Upper lobe of left lung (tissue), 6 donors: ENCODE measurements around the gene PREX1. TPM values are rescaled to one million over a fixed set of nuclear protein-coding genes. Genes with fewer than 3 reads are reported as not detected.
"Not testable (repeated sequence)": the region's sequence is repeated elsewhere in the genome, so short reads cannot be mapped to it uniquely, and the experiment has no call there.

Source experiments
- ATAC-seq, 2 donors: fragments of 200-7000 bp; cut with Tn5 transposase; one replicate each; pipeline ENCODE4 v1.9.1; 2022; ENCODE audit warnings: mild to moderate bottlenecking in 2 of 2, moderate library complexity in 2 of 2; ENCODE audit not compliant: low FRiP score in 2 of 2
- DNase-seq, 2 donors: peaks; one replicate each; pipeline ENCODE4 v3.0.0-alpha.2; 2019 to 2020
- H3K27ac ChIP-seq, 4 donors: fragments of 200-600 bp; sonication (generic); one replicate each; pipeline ENCODE4 v1.5.1; 2016 to 2019
- H3K27me3 ChIP-seq, 4 donors: fragments of 200-600 bp; sonication (generic); one replicate each; pipeline ENCODE4 v1.5.1; 2017 to 2019
- H3K36me3 ChIP-seq, 4 donors: fragments of 200-600 bp; sonication (generic); one replicate each; pipeline ENCODE4 v1.5.1; 2016 to 2019
- H3K4me1 ChIP-seq, 4 donors: fragments of 200-600 bp; sonication (generic); one replicate each; pipeline ENCODE4 v1.5.1; 2018 to 2019
- H3K4me3 ChIP-seq, 4 donors: fragments of 200-600 bp; sonication (generic); one replicate each; pipeline ENCODE4 v1.5.1; 2017 to 2019; ENCODE audit warnings: mild to moderate bottlenecking in 2 of 4, moderate library complexity in 1 of 4
- H3K9me3 ChIP-seq, 4 donors: fragments of 200-600 bp; sonication (generic); one replicate each; pipeline ENCODE4 v1.5.1; 2018 to 2019
- EP300 ChIP-seq, 4 donors: sonication (generic); formaldehyde crosslinking; IDR thresholded peaks; one replicate each; pipeline ENCODE4 v1.5.1; 2017; ENCODE audit warnings: antibody characterized with exemption in 4 of 4, control low read depth in 2 of 4
- POLR2A ChIP-seq, 4 donors: fragments of 450-650 bp; IDR thresholded peaks; one replicate each; pipeline ENCODE4 v1.5.1; 2016 to 2017; ENCODE audit warnings: antibody characterized with exemption in 4 of 4, mild to moderate bottlenecking in 2 of 4
- POLR2AphosphoS5 ChIP-seq, 2 donors: sonication (generic); formaldehyde crosslinking; IDR thresholded peaks; one replicate each; pipeline ENCODE4 v1.5.1; 2017; ENCODE audit warnings: antibody characterized with exemption in 2 of 2
- WGBS, 2 donors: methylation state at CpG; one replicate each; pipeline ENCODE4 v1.1.5; 2017 to 2018; 5-methylcytosine and 5-hydroxymethylcytosine counted together
- total RNA-seq, 6 donors: library from RNA; depleted of rRNA in 4 of 6; stranded (reverse); fragments of >200 nt in 4 of 6; gene quantifications; one replicate each; pipeline versions ENCODE4 v1.1.0 to v1.2.1, GENCODE V29; 2016 to 2021
- TF ChIP-seq, protein P1 (sequence below), 6 experiments: fragments of 450-650 bp in 4 of 6; fragments of 200-600 bp in 2 of 6; sonication (generic) in 2 of 6; IDR thresholded peaks; one replicate each; pipeline ENCODE4 v1.5.1; 2016 to 2019; ENCODE audit warnings: antibody characterized with exemption in 6 of 6
- donor health status: DM: no; HTN: no; CAD: no; lungs with moderate emphysema.
- donor health status: DM: no; HTN: yes; CAD: no; lungs with severe emphysema.

PREX1 gene
- total RNA-seq, 6 donors from 2014 or later: 42.8 to 177 (median 74.6) TPM

DNA sequence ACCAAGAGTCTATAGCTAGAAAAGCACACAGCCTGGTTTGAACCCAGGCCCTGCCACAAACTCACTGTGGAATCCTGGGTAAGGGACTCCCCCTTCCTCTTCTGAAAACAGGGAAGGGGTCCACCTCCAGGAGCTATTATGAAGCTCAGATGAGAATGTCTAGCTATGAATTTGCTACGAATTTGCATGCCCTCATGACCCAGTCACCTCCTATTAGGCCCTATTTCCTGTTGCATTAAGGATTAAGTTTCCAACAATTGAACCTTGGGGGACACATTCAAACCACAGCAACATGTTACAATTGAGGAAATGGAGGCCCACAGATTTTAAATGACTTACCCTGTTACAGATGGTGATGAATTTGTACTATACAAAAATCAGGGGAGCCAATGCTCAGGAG is 46.2 kb downstream of the PREX1 start:
- Histone ChIP-seq H3K4me1 (peaks cover 31 to 57% (median 36%) of the 10 kb centered on the region in 4 donors), H3K36me3 (no peaks in the 10 kb centered on the region), H3K27ac (peak overlapping the region in 1 of 4 donors; percentile 55), H3K4me3 (no peak overlapping the region), H3K9me3 (peaks cover 0 to 9% (median 3%) of the 10 kb centered on the region in 4 donors), H3K27me3 (peaks cover 0 to 4% (median 0%) of the 10 kb centered on the region in 4 donors)
- 33 to 40% methylated on average over 1 of the region's 1 CpG for WGBS, 2 donors
- TF ChIP-seq, protein P1, sequence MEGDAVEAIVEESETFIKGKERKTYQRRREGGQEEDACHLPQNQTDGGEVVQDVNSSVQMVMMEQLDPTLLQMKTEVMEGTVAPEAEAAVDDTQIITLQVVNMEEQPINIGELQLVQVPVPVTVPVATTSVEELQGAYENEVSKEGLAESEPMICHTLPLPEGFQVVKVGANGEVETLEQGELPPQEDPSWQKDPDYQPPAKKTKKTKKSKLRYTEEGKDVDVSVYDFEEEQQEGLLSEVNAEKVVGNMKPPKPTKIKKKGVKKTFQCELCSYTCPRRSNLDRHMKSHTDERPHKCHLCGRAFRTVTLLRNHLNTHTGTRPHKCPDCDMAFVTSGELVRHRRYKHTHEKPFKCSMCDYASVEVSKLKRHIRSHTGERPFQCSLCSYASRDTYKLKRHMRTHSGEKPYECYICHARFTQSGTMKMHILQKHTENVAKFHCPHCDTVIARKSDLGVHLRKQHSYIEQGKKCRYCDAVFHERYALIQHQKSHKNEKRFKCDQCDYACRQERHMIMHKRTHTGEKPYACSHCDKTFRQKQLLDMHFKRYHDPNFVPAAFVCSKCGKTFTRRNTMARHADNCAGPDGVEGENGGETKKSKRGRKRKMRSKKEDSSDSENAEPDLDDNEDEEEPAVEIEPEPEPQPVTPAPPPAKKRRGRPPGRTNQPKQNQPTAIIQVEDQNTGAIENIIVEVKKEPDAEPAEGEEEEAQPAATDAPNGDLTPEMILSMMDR (IDR thresholded peaks at IDR 0.05): no peak
- no peak for TF ChIP-seq POLR2A (IDR thresholded peaks at IDR 0.05)
- TF ChIP-seq POLR2AphosphoS5 (IDR thresholded peaks at IDR 0.05): no peak
- no peak for TF ChIP-seq EP300 (IDR thresholded peaks at IDR 0.05)
- DNase-seq (no peak), ATAC-seq (no peak)

GRCh38 chr20:48779435-48779834 is 48.4 kb downstream of the PREX1 start:
- H3K9me3 ChIP-seq: peaks cover 0 to 9% (median 3%) of the 10 kb centered on the region in 4 donors

DNA sequence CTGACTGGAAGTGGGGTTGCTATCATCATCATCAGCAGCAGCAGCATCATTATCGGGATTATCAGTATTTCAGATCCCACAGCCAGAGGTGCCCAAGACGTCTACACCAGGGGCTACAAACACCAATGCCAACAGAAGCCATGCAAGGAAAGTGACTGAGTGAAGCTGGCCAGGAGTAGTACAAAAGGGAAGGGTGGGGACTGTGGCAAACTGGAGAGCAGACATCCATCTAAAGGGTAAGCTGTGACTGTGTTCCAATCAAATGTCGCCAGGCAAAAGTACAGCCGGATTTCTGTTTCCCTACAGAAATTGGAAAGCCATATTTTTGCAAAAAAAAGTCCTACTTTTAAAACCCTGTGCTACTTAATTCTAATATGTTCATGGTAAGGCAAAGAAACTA is 50.0 kb downstream of the PREX1 start:
- DNase-seq (no peak), ATAC-seq (no peak)
- no peaks in the 10 kb centered on the region for H3K36me3 ChIP-seq
- 81 to 82% methylated on average over 4 of the region's 4 CpGs for WGBS, 2 donors
- H3K9me3 ChIP-seq: peaks cover 0 to 9% (median 3%) of the 10 kb centered on the region in 4 donors
- no peak for TF ChIP-seq POLR2AphosphoS5 (IDR thresholded peaks at IDR 0.05)
- TF ChIP-seq EP300 (IDR thresholded peaks at IDR 0.05): no peak
- TF ChIP-seq, protein P1 (IDR thresholded peaks at IDR 0.05): no peak
- no peak for TF ChIP-seq POLR2A (IDR thresholded peaks at IDR 0.05)
- H3K27ac ChIP-seq: peak overlapping the region; percentile 70 to 85 (median 80)
- no peak overlapping the region for H3K4me3 ChIP-seq
- H3K27me3 ChIP-seq: peaks cover 0 to 4% (median 0%) of the 10 kb centered on the region in 4 donors
- H3K4me1 ChIP-seq: peaks cover 48 to 54% (median 50%) of the 10 kb centered on the region in 4 donors

More at GRCh38 chr20:48779435-48779834, 48.4 kb downstream of the PREX1 start:
- DNase-seq: no peak
- no peak overlapping the region for H3K4me3 ChIP-seq
- peaks cover 0 to 4% (median 0%) of the 10 kb centered on the region in 4 donors for H3K27me3 ChIP-seq
- peaks cover 41 to 53% (median 49%) of the 10 kb centered on the region in 4 donors for H3K4me1 ChIP-seq
- H3K27ac ChIP-seq: no peak overlapping the region
- ATAC-seq: no peak
- TF ChIP-seq, protein P1 (IDR thresholded peaks at IDR 0.05): no peak
- TF ChIP-seq EP300 (IDR thresholded peaks at IDR 0.05) (no peak), POLR2A (IDR thresholded peaks at IDR 0.05) (no peak), POLR2AphosphoS5 (IDR thresholded peaks at IDR 0.05) (no peak)
- H3K36me3 ChIP-seq: no peaks in the 10 kb centered on the region
- 81 to 92% methylated on average over 2 of the region's 2 CpGs for WGBS, 2 donors

DNA sequence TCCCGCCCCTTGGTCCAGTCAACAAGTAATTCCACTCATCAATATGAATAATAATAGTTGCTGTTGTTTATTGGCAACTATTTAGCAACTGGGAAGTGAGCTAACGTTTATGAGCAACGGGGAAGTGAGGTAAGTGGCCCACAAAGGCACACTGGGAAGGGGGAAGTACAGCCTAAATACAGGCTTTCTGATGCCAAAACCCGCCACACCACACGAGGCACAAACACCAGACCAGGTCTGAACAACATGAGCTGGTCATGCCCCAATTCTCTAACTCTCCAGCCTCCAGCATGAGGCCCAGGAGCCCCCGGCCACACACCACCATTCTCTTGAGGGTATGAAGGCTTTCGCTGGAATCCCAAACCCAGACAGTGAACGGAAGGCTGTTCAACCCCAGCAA is 50.8 kb downstream of the PREX1 start:
- peak overlapping the region; percentile 70 to 85 (median 80) for H3K27ac ChIP-seq
- ATAC-seq (peak in 1 of 2 donors; percentile 38), DNase-seq (peak in 1 of 2 donors; percentile 62)
- H3K9me3 ChIP-seq: peaks cover 0 to 9% (median 3%) of the 10 kb centered on the region in 4 donors
- TF ChIP-seq POLR2A (IDR thresholded peaks at IDR 0.05): no peak
- peak; percentile 46 to 74 for TF ChIP-seq POLR2AphosphoS5 (IDR thresholded peaks at IDR 0.05)
- H3K4me1 ChIP-seq: peaks cover 46 to 53% (median 51%) of the 10 kb centered on the region in 4 donors
- H3K36me3 ChIP-seq: no peaks in the 10 kb centered on the region
- peaks cover 0 to 4% (median 0%) of the 10 kb centered on the region in 4 donors for H3K27me3 ChIP-seq
- 73 to 80% methylated on average over 8 of the region's 8 CpGs for WGBS, 2 donors
- H3K4me3 ChIP-seq: no peak overlapping the region

DNA sequence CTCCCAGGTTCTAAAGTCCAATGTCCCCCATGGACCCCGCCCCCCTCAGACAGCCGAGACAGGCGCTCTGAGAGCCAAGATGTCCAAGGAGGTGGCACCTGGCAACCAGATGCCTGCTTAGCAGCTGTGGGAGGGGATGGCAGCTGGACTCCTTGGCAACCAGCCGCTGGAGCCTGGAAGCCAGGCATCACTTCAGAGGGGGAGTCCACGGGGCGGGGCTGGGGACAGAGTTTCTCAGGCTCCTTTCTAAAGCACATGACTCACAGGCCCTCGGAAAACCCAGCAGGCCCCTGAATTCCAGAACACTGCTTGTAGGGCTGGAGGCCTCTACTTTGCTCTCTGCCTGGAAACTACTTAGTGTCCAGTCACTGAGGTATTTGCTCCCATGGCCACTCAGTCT is 51.5 kb downstream of the PREX1 start:
- Histone ChIP-seq H3K36me3 (no peaks in the 10 kb centered on the region), H3K9me3 (peaks cover 0 to 9% (median 3%) of the 10 kb centered on the region in 4 donors), H3K27ac (peak overlapping the region; percentile 70 to 85 (median 80)), H3K27me3 (peaks cover 0 to 4% (median 0%) of the 10 kb centered on the region in 4 donors), H3K4me3 (no peak overlapping the region), H3K4me1 (peaks cover 50 to 55% (median 53%) of the 10 kb centered on the region in 4 donors)
- peak in 1 of 2 donors; percentile 45 for ATAC-seq
- TF ChIP-seq EP300 (IDR thresholded peaks at IDR 0.05): no peak
- TF ChIP-seq, protein P1 (IDR thresholded peaks at IDR 0.05): no peak
- TF ChIP-seq POLR2AphosphoS5 (IDR thresholded peaks at IDR 0.05): no peak
- TF ChIP-seq POLR2A (IDR thresholded peaks at IDR 0.05): no peak
- peak in 1 of 2 donors; percentile 34 for DNase-seq
- 87 to 95% methylated on average over 4 to 6 of the region's 7 CpGs for WGBS, 2 donors

DNA sequence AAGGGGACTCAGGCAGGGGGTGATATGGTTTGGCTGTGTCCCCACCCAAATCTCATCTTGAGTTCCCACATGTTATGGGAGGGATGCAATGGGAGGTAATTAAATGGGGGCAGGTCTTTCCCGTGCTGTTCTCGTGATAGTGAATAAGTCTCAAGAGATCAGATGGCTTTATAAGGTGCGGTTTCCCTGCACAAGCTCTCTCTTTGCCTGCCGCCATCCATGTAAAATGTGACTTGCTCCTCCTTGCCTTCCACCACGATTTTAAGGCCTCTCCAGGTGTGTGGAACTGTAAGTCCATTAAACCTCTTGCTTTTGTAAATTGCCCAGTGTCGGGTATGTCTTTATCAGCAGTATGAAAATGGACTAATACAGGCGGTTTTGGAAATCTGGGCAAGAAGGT is 52.3 kb downstream of the PREX1 start:
- not testable (repeated sequence) for H3K27me3 ChIP-seq, ATAC-seq, H3K36me3 ChIP-seq, DNase-seq, H3K4me3 ChIP-seq, H3K9me3 ChIP-seq
- whole genome bisulfite sequencing, 2 donors: 94 to 96% methylated on average over 6 to 7 of the region's 7 CpGs
- Histone ChIP-seq H3K4me1 (peaks cover 57 to 63% (median 60%) of the 10 kb centered on the region in 4 donors), H3K27ac (peak overlapping the region; percentile 77 to 85 (median 80))
